MCF 10A (cell line): ENCODE measurements around the gene HLA-A. TPM values are rescaled to one million over a fixed set of nuclear protein-coding genes. Genes with fewer than 3 reads are reported as not detected.

Source experiments
- BruUV-seq: library from RNA; stranded (reverse); fragments of 400-500 nt; replicated peaks from 2 replicates; lab custom pipeline; 2021; lab: Mats Ljungman, UMichigan
- CTCF ChIA-PET: fragments of 300-600 bp; sonication (Branson Sonifier 250); formaldehyde crosslinking; extraction: SDS; loops from one replicate; lab custom pipeline; 2021; ENCODE audit warnings: antibody characterized with exemption, inconsistent platforms; lab: Yijun Ruan, JAX
- POLR2A ChIA-PET: fragments of 300-600, 350-650 bp; sonication (Branson Sonifier 250); formaldehyde crosslinking; extraction: SDS; loops from one replicate; lab custom pipeline; 2020; ENCODE audit warnings: antibody characterized with exemption, inconsistent platforms; lab: Yijun Ruan, JAX
- DNase-seq: peaks from one replicate; pipeline ENCODE4 v3.0.0-alpha.2; 2018; ENCODE audit not compliant: unreplicated experiment
- H3K27ac Mint-ChIP-seq: one replicate; pipeline ENCODE4 v1.8.0; 2022; ENCODE audit warnings: mild to moderate bottlenecking, low read depth, mixed read lengths; ENCODE audit not compliant: unreplicated experiment
- H3K27me3 Mint-ChIP-seq: one replicate; pipeline ENCODE4 v1.8.0; 2022; ENCODE audit warnings: mixed read lengths; ENCODE audit not compliant: insufficient read depth, unreplicated experiment
- H3K36me3 Mint-ChIP-seq: one replicate; pipeline ENCODE4 v1.8.0; 2022; ENCODE audit warnings: mild to moderate bottlenecking, moderate library complexity, mixed read lengths; ENCODE audit not compliant: insufficient read depth, unreplicated experiment
- H3K4me1 Mint-ChIP-seq: one replicate; pipeline ENCODE4 v1.8.0; 2022; ENCODE audit warnings: mixed read lengths; ENCODE audit not compliant: insufficient read depth, unreplicated experiment
- H3K4me3 Mint-ChIP-seq: one replicate; pipeline ENCODE4 v1.8.0; 2022; ENCODE audit warnings: mild to moderate bottlenecking, moderate library complexity, mixed read lengths; ENCODE audit not compliant: unreplicated experiment
- H3K9me3 Mint-ChIP-seq: one replicate; pipeline ENCODE4 v1.8.0; 2022; ENCODE audit warnings: mixed read lengths; ENCODE audit not compliant: unreplicated experiment
- intact Hi-C: fragments of 100-400 bp; cut with micrococcal nuclease; formaldehyde crosslinking; loops from 2 replicates; pipeline ENCODE4 v1.14.1; 2022
- total RNA-seq: library from RNA; stranded (reverse); gene quantifications from 2 replicates; pipeline ENCODE4 v1.2.3, GENCODE V29; 2022
- TF ChIP-seq, protein P1 (sequence below): fragments of 200-600 bp; IDR thresholded peaks from one replicate; pipeline ENCODE4 v1.8.0; 2022; ENCODE audit warnings: antibody characterized with exemption, mild to moderate bottlenecking; ENCODE audit not compliant: unreplicated experiment

Gene HLA-A
- total RNA-seq, 1 experiment from 2014 or later: 139 TPM

DNA sequence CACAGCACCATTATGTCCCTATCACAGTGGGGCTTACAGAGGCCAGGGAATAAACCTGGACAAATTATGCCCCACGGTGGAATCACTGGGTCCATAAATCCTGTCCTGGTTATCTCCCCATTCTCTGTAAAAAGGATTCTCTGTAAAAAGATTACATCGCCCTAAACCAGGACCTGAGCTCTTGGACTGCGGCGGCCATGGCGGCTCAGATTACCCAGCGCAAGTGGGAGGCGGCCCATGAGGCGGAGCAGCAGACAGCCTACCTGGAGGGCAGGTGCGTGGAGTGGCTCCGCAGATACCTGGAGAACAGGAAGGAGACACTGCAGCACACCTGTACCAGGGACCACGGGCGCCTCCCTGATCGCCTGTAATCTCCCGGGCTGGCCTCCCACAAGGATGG lies 8.4 kb upstream of the HLA-A start:
- Mint-ChIP-seq H3K27me3 (no peaks in the 10 kb centered on the region), H3K4me1 (no peaks in the 10 kb centered on the region), H3K27ac (no peak overlapping the region), H3K9me3 (peaks cover 9% of the 10 kb centered on the region), H3K4me3 (no peak overlapping the region), H3K36me3 (no peaks in the 10 kb centered on the region)
- TF ChIP-seq, protein P1, sequence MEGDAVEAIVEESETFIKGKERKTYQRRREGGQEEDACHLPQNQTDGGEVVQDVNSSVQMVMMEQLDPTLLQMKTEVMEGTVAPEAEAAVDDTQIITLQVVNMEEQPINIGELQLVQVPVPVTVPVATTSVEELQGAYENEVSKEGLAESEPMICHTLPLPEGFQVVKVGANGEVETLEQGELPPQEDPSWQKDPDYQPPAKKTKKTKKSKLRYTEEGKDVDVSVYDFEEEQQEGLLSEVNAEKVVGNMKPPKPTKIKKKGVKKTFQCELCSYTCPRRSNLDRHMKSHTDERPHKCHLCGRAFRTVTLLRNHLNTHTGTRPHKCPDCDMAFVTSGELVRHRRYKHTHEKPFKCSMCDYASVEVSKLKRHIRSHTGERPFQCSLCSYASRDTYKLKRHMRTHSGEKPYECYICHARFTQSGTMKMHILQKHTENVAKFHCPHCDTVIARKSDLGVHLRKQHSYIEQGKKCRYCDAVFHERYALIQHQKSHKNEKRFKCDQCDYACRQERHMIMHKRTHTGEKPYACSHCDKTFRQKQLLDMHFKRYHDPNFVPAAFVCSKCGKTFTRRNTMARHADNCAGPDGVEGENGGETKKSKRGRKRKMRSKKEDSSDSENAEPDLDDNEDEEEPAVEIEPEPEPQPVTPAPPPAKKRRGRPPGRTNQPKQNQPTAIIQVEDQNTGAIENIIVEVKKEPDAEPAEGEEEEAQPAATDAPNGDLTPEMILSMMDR: no peak
- intact Hi-C loops: no loop called here
- BruUV-seq: no TSS peak
- ChIA-PET POLR2A (no interaction called here), CTCF (no interaction called here)
- no peak for DNase-seq

DNA sequence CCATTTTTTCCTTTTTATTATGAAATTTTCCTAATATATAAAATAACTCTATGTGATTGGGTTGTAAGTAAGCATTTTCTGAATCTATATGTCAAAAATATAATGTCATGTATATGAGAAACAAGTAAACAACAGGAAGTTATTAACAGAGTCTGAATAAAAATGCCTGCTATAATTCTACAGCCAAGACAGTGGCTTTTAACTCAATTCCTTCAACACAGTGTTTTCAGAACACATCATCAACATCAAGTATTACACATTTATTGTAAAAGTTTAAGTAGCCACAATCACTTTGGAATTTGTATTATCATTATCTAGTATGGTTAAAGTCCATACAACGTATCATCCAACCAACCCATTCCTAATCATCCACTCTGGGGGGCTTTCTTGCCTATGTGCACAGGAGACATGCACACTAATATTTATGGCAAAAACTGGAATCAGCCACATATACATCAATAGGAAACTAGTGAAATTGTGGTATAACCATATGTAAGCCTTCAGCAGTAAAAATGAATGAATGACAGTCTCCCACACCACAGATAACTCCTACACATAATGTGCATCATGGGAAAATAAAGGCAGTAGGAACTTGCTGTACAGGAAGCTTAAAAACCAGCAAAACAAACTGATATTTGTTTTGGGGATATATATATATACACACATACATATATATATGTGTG lies 6.9 kb upstream of the HLA-A start:
- Mint-ChIP-seq H3K4me1 (no peaks in the 10 kb centered on the region), H3K9me3 (peaks cover 9% of the 10 kb centered on the region), H3K27me3 (no peaks in the 10 kb centered on the region), H3K27ac (no peak overlapping the region), H3K36me3 (no peaks in the 10 kb centered on the region), H3K4me3 (no peak overlapping the region)
- intact Hi-C loops: no loop called here
- BruUV-seq: no TSS peak
- DNase-seq: no peak
- CTCF ChIA-PET: interaction anchor here (0.6 kb wide), 1 partner anchor 1541 kb away, joined by 5 read pairs; no protein-coding TSS in a partner anchor
- POLR2A ChIA-PET: interaction anchor here (0.6 kb wide), 1 partner anchor 102 kb away, joined by 3 read pairs; no protein-coding TSS in a partner anchor
- TF ChIP-seq, protein P1: no peak

DNA sequence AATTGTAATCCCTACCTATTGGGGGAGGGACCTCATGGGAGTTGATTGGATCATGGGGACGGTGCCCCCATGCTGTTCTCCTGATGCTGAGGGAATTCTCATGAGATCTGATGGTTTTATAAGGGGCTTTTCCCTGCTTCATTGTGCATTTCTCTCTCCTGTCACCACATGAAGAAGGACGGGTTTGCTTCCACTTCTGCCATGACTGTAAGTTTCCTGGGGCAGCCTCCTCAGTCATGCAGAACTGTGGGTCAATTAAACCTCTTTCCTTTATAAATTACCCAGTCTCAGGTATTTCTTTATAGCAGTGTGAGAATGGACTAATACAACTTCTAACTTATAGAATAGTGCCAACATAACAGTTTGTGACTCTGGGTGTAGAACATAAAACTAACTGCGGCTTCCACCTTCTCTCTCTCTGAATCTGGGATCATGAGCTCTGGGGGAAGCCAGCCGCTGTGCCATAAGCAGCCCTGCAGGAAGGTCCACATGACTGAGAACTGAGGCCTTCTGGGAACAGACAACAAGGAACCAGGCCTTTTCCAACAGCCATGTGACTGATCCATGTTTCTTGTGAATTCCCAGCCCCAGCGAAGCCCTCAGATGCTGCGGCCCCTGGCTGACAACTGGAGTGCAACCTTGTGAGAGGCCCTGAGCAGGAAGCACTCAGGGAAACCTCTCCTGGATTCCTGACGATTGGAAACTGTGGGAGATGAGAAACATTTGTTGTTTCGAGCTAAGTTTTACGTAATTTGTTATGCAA lies 3.4 kb upstream of the HLA-A start:
- intact Hi-C loops: no loop called here
- POLR2A ChIA-PET: no interaction called here

More for the DNA sequence above, 3.4 kb upstream of the HLA-A start:
- Mint-ChIP-seq H3K4me3 (no peak overlapping the region), H3K36me3 (peaks cover 6% of the 10 kb centered on the region), H3K4me1 (peaks cover 12% of the 10 kb centered on the region), H3K27me3 (no peaks in the 10 kb centered on the region), H3K9me3 (peaks cover 9% of the 10 kb centered on the region), H3K27ac (no peak overlapping the region)
- TF ChIP-seq, protein P1: no peak
- no TSS peak for BruUV-seq
- CTCF ChIA-PET: interaction anchor here (0.9 kb wide), 1 partner anchor 38 kb away, joined by 3 read pairs; no protein-coding TSS in a partner anchor
- DNase-seq: no peak
